Measurements from ENCODE around the gene STK32C.
"Not testable (repeated sequence)": the region's sequence is repeated elsewhere in the genome, so short reads cannot be mapped to it uniquely, and the experiment has no call there.

DNA sequence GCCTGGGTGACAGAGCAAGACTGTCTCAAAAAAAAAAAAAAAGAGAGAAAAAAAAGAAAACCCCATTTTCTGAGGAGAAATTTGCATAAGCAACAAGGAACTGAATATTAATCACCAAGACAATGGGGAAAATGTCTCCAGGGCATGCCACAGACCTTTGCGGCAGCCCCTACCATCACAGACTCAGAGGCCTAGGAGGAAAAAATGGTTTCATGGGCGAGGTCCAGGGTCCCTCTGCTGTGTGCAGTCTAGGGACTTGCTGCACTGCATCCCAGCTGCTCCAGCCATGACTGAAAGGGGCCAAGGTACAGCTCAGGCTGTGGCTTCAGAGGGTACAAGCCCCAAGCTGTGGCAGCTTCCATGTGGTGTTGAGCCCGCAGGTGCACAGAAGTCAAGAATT, 91.3 kb downstream of the STK32C start:
- TF ChIP-seq, protein P1, sequence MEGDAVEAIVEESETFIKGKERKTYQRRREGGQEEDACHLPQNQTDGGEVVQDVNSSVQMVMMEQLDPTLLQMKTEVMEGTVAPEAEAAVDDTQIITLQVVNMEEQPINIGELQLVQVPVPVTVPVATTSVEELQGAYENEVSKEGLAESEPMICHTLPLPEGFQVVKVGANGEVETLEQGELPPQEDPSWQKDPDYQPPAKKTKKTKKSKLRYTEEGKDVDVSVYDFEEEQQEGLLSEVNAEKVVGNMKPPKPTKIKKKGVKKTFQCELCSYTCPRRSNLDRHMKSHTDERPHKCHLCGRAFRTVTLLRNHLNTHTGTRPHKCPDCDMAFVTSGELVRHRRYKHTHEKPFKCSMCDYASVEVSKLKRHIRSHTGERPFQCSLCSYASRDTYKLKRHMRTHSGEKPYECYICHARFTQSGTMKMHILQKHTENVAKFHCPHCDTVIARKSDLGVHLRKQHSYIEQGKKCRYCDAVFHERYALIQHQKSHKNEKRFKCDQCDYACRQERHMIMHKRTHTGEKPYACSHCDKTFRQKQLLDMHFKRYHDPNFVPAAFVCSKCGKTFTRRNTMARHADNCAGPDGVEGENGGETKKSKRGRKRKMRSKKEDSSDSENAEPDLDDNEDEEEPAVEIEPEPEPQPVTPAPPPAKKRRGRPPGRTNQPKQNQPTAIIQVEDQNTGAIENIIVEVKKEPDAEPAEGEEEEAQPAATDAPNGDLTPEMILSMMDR (IDR thresholded peaks at IDR 0.05): not testable (repeated sequence)
- not testable (repeated sequence) for TF ChIP-seq POLR2A, POLR2AphosphoS5 (IDR thresholded peaks at IDR 0.05)

Data from breast epithelium (tissue), 3 donors.